Activated CD4-positive, CD25-positive, alpha-beta regulatory T cell treated with anti-CD3 and anti-CD28 coated beads, Interleukin-2, amount 50 U/mL, for 72 hours (primary cell): ENCODE data around the gene GHDC.
A peak's percentile ranks its signal among the peaks of the same experiment; 100 is the strongest.
"Not testable (repeated sequence)": the region's sequence is repeated elsewhere in the genome, so short reads cannot be mapped to it uniquely, and the experiment has no call there.

Source experiments
- DNase-seq: peaks from one replicate; pipeline ENCODE4 v3.0.0; 2021

GHDC gene

GRCh38 chr17:42202696-42203095 lies 8.4 kb upstream of the GHDC start:
- no peak for DNase-seq

DNA sequence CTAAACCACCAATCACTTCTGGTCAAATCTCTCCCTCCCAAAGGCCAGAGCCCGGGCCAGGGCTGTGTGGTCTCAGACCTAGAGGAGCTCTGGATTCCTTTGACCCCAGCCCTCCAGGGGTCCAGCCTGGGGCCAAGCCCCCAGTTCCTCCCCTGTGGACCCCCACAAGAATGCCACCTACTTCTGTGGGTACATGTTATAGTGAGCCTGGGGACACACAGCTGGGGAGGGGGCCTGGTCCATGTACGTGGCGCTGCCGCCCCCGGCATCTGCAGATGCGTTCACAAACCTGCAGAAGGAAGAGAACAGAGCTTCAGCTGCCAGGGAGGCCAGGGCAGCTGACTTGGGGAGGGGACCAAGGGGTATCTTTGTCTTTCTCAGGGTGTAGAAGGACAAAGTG lies 7.9 kb upstream of the GHDC start:
- no peak for DNase-seq

- no peak for DNase-seq
Observed at GRCh38 chr17:42201458-42201772, 7.1 kb upstream of the GHDC start.

DNA sequence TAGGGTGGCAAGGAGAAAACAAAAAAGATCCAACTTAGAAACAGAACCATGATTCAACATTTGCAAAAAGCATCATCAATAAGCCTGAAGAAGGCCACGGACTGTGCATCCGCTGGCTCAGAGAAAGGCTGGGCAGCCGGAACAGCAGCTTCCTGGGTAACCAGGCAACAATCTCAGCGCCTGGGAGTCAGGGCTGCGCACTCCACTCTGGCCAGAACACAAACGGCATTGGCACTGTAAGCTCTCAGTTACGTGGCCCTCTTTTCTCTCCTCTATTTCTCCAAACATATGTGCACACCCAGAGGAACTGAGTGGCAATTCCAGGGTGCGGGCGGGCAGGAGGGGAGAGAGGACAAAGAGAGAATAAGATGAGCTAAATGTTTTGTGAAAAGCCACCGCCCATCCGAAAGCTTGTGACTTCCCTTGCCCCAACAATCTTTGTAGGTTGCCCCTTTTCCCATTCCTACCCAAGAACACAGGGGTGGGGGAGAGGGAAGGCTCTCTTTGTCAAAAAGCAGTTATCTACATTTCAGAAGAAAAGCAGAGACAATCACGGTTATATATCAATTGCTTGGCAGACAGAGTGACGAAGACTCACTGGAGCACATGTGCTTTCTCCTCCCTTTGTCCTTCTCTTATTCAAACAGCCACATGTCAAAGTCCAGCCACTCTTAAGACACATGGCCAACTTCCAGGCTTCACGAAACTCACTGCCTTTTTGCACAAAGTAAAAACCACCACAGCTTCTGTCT lies 6.6 kb upstream of the GHDC start:
- no peak for DNase-seq

DNA sequence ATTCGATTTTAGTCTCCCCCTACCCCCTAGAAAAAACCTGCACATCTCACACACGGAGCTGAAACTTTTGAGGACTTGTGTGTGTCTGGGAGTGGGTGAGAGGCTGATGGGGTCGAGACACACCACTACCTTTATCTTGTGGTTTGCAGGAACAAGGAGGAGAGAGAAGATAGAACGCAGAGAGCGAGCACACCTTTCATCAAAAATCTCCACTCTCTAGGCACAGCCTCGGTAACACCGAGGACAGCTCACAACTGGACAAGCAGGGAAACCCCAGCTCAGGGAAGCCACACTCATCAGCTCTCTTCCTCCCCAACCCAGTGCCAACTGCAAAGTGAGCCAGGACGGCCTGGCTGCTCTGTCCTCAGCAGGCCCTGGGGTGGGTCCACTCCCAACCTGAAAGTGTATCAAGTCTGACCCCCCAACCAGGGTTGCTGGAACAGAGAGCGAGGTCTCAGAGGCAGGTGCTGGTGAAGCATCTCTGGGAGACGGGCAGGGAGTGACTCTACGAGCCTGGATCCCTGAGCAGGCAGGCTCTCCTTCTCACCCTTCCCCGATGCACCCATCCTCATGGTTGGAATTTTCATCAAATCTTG lies 5.2 kb upstream of the GHDC start:
- no peak for DNase-seq

DNA sequence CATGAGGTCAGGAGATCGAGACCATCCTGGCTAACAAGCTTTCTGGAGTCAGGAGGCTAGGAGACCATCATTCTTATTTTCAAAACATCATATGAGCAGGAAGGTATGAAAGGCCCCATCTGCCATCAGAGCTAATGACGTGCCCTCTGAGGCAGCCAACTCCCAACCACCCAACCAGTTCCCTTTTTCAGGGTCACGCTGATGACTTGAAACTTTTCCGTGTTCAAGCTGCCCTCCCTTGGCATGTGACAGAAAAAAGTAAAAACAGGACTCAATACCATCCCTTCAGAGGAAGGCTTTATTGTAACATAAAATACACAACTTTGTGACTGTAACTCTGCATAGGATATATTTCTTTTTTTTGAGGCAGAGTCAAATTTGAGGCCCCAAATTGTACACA lies 4.6 kb upstream of the GHDC start:
- no peak for DNase-seq

DNA sequence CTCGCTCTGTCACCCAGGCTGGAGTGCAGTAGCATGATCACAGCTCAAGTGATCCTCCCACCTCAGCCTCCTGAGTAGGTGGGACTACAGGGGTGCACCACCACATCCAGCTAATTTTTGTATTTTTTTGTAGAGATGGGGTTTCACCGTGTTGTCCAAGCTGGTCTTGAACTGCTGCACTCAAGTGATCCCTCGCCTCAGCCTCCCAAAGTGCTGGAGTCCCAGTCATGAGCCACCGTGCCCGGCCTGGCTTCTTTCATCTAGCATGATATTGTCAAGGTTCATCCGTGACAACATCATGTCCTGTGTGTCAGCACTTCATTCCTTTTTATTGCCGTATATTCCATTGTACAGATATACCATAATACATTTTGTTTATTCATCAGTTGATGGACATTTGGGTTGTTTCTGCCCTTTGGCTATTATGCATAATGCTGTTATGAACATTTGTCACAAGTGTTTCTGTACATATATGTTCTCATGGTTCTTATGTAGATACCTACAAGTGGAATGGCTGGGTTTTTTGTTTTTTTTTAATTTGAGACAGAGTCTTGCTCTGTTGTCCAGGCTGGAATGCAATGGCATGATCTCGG lies 3.4 kb upstream of the GHDC start:
- no peak for DNase-seq

DNA sequence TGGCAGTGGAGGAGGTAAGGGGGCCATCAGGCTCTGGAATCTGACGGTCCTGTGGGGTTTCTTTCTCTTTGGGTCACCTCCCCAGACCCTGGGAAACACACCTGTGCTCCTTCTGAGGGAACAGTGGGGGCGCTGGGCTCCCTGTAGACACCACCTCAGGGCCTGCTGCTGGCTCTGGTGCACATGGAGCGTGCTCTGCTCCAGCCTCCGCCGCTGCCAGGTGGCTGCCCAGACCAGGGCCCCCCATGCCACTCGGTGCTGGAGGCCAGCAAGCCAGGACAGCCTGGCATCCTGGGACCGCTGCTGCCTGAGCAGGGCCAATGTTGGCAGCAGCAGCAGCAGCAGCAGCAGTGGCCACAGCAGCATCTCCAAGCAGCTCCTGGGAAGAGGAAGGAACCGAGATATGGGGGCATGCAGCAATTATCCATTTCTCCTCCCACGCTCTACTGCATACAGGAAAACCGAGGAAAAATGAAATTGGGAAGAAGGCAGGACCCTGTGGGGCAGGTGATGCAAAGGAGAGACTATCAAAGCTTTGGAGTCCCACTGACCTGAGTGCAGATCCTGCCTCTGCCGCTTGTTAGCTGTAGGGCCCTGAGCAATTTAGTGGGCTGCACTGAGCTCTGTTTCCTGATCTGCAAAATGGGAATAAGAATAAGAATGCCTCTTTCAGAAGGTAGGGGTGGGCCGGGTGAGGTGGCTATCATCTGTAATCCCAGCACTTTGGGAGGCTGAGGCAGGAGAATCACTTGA lies 902 bp downstream of the GHDC start:
- DNase-seq, result no peak

DNA sequence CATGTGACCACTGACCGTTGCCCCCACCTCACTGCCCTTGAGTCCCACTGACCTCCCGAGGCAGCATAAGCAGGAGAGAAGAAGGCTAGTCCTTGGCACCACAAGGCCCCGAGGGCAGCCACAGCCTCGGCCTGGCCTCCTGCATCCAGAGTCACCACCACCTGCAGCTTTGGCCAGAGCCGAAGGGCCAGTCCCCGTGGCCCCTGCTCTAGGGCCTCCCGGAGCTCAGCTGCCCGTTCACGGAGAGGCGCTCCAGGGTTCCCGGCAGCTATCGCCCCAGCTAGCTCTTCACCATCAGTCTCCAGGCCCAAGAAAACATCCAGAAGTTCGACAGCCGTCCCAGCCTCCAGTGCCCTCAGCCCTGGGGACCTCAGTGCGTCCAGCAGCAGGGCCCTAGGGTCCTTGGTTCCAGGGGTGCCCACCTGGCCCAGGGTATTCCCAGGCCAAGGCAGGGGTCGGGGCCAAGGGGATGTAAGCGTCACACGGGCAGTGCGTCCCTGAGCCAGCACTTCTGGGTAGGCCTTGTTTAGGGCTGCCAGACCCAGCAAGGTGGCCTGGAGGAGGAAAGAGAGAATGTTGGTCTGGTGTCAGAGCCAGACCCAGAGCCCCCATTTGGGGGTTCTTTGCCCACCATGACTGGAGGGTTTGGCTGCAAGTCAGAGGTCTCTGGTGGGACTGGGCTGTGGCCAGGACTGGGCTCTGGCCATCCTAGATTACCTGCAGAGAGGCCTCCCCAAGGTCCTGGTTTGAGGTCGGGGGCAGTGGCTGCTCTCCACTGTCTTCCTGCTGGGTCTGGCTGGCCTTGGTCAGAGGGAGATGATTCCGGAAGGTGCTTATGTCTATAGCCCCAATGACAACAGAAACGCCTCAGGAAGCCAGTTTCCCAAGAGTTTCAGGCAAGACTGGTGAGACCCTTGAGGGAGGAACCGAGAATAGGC lies 1.8 kb downstream of the GHDC start:
- DNase-seq, result no peak

- DNase-seq, result no peak
Observed at GRCh38 chr17:42191275-42191608, 3.1 kb downstream of the GHDC start.

DNA sequence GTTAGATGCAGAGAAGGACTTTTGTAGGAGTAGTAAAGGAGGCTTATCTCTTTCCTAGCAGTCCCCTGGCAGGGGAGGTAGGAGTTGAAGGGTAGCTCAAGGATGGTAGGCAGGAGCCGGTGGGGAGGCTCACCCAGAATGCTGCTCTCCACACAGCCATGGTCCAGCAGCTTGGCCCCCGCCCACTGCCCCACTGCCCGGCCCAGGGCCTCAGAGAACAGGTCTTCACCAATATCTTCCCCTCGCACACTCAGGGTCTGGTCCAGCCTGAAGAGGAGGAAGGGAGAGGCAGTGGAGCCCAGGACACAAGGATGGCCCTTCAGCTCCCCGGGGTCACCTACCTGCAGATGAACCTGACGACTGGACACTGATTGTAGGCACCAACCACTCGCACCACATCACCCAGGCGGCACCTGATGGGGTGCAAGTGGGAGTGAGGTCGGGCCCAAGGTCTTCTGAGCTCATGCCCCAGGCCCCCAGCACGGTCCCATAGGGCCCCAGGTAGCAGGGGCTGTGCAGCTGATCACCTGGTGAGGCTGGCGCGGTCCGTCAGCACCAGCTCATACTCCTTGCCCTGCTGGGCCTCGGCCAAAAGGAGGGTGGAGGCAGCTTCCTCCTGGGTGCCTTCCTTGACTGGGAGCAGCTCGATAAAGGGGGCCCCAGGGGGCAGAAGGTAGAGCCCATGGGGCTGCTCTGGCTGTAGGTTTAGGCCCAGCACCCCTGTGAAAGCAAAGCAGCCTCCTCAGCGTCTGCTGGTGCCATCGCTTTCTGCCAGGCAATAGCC lies 3.6 kb downstream of the GHDC start:
- DNase-seq, result no peak

DNA sequence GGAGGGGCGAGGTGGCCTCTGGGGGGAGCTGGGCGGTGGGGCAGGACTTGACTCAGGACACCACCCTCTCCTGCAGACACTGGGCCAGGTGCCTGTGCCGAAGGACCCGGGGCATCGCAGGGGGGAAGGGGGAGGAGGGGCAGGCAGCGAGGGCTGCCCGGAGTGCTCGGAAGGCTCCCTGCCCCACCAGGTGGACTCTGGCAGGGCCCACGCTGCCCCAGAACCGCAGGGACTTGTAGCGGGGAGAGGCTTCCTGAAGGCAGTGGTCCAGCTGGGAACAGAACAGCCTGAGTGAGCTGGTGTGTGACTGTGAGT lies 4.7 kb downstream of the GHDC start:
- DNase-seq, result no peak

DNA sequence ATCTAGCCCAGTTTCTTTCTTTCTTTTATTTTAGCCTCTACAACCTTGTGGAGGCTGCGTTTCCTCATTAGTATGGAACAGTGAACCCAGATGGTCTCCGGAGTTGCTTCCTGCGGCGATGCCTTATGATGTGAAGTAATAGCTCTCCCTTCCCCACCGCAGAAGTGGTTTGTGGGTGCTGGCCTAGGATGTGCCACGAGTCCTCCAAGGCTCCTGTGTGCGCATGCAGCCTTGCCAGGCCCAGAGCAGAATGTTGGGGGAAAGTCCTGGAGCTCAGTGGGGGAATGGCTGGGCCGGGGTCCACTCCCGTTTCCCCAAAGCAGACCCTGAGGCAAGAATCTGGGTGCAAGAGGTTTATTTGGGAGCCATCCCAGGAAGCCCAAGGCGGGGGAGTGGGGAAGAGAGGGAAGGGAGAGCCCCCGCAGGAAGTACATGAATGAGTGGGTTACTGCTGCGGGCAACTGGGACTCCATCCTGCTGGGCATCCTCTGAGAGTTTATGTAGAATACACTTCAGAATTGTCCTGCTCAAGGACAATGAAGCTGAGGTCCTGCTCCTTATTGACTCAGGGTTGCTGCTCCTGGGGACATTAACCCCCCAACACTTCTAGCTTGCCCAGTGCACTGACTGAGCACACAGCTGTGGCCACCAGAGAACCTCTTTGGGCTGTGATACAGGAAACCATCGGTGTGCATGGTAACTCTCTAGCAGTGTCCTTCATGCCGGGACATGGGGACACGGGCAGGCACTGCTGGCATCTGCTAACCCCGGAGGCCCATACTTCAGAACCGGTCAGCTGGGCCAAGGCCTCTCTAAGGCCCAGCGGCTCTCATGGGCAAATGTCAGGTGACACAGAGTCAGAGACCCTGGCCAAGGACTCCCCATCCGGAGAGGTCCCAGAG lies 5.3 kb downstream of the GHDC start:
- DNase-seq, result no peak

GRCh38 chr17:42187833-42188232 lies 6.5 kb downstream of the GHDC start:
- no peak for DNase-seq

GRCh38 chr17:42186191-42186590 lies 8.1 kb downstream of the GHDC start:
- not testable (repeated sequence) for DNase-seq

DNA sequence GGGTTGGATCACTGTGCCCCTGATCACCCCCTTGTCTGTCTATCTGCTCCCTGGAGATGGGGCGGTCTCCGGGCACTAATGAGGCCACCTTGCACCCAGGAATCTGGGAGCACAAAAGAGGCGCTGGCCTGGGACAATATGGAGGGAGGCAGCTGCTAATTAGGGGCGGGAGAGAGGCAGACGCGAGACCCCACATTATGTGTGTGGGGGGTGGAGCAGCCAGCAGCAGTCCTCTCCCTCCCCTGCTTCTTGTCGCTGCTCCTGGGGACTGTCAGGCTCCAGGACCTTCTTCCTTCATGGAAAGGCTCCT lies 8.7 kb downstream of the GHDC start:
- DNase-seq, result no peak

DNA sequence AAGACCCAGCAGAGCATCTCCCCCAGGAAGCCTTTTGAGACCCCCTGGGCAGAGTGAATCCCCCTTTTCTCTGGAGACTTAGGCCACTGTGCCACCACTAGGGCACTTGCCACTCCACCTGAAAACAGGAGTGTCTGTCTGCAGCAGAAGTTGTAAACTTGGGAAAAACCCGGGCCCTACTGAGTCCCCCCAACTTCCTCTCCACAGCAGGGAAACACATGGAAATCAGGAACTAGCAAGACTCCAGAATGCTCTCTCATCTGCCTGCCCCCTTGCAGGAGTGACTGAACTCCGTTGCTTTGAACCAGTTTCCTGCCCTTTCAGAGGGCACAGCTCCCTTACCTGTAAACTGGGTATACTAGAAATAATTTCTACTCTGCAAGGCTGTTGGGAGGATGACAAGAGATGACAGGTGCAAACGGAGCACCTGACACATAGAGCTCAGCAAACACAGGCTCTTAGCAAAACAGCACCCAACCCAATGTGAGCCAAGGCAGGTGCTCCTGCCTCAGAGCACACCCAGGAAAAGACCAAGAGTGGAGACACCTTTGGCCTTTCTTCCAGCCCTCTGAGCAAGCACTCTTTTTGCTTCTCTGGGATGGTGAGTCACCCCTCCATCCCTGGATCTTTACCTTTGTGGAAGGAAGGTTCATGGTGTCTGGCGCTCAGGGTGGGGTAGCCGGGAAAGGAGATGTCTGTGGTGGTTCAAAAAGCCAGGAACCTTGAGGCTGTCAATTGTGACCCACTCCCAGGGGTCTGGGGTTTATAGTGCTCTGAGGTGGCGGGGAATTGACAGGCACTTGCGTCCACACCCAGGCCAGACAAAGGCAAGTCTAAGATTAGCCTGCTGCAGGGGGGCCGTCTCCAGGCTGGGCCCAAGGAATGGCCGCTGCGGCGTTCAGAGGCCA lies 9.3 kb downstream of the GHDC start, which contains the start of gene HCRT:
Gene HCRT, minus strand, starts transcription at position 740 of the 908 bp plus-strand sequence. Its CDS starts 87 bp downstream, at position 653.
- no peak for DNase-seq

DNA sequence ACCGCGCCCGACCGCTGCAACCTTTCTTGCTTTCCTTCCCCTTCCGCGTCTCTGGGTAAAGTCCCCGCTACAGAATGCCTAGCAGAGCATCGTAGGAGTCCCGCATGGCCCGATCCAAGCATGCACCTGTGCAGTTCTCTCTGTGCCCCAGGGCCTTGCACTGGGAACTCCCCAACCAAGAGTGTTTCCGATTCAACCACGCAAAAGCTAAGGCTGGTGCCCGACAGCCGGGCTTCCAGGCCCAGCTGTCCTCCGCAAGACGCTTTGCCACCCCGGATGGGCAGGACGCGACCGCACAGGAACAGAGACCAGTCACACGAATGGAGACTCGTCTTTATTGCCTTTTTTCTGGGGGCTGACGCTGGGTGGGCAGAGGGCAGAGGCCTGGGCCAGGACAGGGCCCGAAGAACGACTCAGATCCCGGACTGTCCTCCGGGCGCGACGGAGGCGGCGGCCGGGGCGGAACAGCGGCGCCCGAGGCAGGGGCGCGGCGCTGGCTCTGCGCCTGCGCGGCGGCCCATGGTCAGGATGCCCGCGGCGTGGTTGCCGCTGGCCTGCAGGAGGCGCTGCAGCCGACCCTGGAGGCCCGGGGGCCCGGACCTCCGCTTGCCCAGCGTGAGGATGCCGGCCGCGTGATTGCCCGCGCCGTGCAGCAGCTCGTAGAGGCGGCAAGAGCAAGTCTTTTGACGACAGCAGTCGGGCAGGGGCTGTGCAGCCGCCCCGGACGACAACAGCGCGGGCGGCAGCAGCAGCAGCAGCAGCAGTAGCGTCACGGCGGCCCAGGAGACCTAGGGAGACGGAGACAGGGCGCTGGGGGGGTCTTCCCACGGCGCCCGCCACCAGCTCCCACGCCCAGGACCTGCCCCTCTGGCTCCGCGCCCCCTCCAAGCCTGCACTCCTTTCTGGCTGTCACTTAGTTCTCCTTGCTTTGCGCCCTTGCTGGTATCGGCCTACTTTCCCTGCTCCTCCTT lies 10.3 kb downstream of the GHDC start:
- peak; percentile 90 for DNase-seq
